HPDE6-E6E7 (cell line): ENCODE measurements around the gene PKIB.
"Not testable (repeated sequence)": the region's sequence is repeated elsewhere in the genome, so short reads cannot be mapped to it uniquely, and the experiment has no call there.

ENCODE experiments used
- DNase-seq: peaks from one replicate; pipeline ENCODE4 v3.0.0; 2011; ENCODE audit warnings: missing footprints; ENCODE audit errors: extremely low spot score

PKIB gene

GRCh38 chr6:122609881-122610689 lies at the start of gene PKIB:
Gene PKIB, plus strand, starts transcription at chr6:122610405. Its CDS starts 107,390 bp downstream, at chr6:122717795.
- peak; percentile 80 for DNase-seq

- DNase-seq = no peak
Measured at GRCh38 chr6:122563364-122564052, 46.7 kb upstream of the PKIB start.

GRCh38 chr6:122564230-122564629 lies 46.0 kb upstream of the PKIB start:
- DNase-seq = no peak

GRCh38 chr6:122565708-122566107 lies 44.5 kb upstream of the PKIB start:
- no peak for DNase-seq

GRCh38 chr6:122567034-122567433 lies 43.2 kb upstream of the PKIB start:
- DNase-seq = no peak

GRCh38 chr6:122568350-122568749 lies 41.9 kb upstream of the PKIB start:
- no peak for DNase-seq

GRCh38 chr6:122568797-122569221 lies 41.4 kb upstream of the PKIB start:
- DNase-seq = no peak

GRCh38 chr6:122569230-122569771 lies 40.9 kb upstream of the PKIB start:
- DNase-seq = no peak

GRCh38 chr6:122571888-122572287 lies 38.3 kb upstream of the PKIB start:
- no peak for DNase-seq

- no peak for DNase-seq
Measured at GRCh38 chr6:122576888-122577287, 33.3 kb upstream of the PKIB start.

GRCh38 chr6:122578961-122579360 lies 31.2 kb upstream of the PKIB start:
- DNase-seq = no peak

GRCh38 chr6:122580737-122581136 lies 29.5 kb upstream of the PKIB start:
- peak; percentile 48 for DNase-seq

- no peak for DNase-seq
Measured at GRCh38 chr6:122589115-122589514, 21.1 kb upstream of the PKIB start.

- DNase-seq = not testable (repeated sequence)
Measured at GRCh38 chr6:122598295-122598694, 11.9 kb upstream of the PKIB start.

GRCh38 chr6:122604676-122605075 lies 5.5 kb upstream of the PKIB start:
- no peak for DNase-seq

- peak; percentile 31 for DNase-seq
Measured at GRCh38 chr6:122610690-122611455, 668 bp downstream of the PKIB start.

- DNase-seq = no peak
Measured at GRCh38 chr6:122612838-122613237, 2.6 kb downstream of the PKIB start.

- DNase-seq = no peak
Measured at GRCh38 chr6:122614303-122614702, 4.1 kb downstream of the PKIB start.

- DNase-seq = no peak
Measured at GRCh38 chr6:122615409-122615808, 5.2 kb downstream of the PKIB start.

GRCh38 chr6:122616877-122617276 lies 6.7 kb downstream of the PKIB start:
- no peak for DNase-seq

GRCh38 chr6:122619309-122619708 lies 9.1 kb downstream of the PKIB start:
- DNase-seq = no peak

- DNase-seq = no peak
Measured at GRCh38 chr6:122620428-122620827, 10.2 kb downstream of the PKIB start.
